GM21528 (cell line): ENCODE results near the gene PSMD13.

Experiments
- ATAC-seq: cut with Tn5 transposase; IDR thresholded peaks from one replicate; pipeline ENCODE4 v1.9.1; 2021; ENCODE audit warnings: mild to moderate bottlenecking, moderate library complexity; ENCODE audit not compliant: unreplicated experiment, low FRiP score

Gene PSMD13

DNA sequence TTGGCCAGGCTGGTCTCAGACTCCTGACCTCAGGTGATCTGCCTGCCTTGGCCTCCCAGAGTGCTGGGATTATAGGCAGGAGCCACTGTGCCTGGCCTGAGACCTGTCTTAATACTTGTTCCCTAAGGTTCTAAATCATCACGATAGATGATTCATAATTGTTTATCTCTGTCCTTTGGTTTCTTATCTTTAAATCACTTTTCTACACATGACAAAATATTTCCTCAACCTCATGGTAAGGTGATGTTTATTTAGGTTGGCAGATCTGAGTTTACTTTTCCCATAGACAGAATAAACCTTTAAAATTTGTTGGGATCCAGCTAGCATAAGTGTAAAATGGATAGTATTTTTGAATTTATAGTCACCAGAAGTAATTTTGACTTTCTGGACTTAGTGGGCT, 3.5 kb downstream of the PSMD13 start:
- no peak for ATAC-seq

DNA sequence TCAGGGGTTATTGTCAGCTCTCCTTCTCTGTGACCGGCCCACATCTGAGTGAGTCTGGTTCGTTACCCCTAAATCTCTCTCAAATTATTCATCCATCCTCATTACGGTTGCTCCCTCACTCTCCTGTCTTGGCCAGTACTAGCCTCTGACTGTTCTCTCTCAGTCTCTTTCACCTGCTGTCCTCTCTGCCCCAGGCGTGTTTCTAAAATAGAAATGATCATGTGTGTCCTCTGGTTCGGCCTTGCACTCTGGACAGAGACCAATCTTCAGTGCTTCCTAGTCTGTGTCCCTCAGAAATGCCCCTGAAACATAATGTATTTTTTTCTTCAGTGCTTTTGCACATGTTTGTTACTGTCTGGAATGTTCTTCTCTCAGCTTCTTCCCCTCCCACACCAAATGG, 4.9 kb downstream of the PSMD13 start:
- ATAC-seq = no peak

GRCh38 chr11:244376-244775, 7.6 kb downstream of the PSMD13 start:
- ATAC-seq = no peak

- ATAC-seq = no peak
Observed at GRCh38 chr11:249062-249461, 12.3 kb downstream of the PSMD13 start.

DNA sequence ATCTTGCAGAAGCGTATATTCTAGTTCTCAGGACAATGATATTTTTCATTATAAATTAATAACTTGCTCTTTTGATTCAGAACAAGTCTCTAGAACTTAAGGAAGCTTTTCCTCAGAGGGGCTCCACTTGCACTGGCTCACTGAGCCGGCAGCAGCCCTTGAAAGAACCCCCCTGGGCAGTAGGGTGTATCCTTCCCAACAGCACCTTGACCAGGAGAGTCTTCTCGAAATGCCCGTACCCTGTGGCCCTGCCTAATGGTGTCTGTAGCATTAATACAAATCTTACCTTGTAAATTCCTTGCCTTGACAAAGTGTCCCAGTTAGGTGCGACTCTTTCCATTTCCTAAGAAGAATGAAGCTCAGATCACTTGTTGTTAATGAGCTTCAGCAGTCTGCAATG, 13.5 kb downstream of the PSMD13 start:
- no peak for ATAC-seq

DNA sequence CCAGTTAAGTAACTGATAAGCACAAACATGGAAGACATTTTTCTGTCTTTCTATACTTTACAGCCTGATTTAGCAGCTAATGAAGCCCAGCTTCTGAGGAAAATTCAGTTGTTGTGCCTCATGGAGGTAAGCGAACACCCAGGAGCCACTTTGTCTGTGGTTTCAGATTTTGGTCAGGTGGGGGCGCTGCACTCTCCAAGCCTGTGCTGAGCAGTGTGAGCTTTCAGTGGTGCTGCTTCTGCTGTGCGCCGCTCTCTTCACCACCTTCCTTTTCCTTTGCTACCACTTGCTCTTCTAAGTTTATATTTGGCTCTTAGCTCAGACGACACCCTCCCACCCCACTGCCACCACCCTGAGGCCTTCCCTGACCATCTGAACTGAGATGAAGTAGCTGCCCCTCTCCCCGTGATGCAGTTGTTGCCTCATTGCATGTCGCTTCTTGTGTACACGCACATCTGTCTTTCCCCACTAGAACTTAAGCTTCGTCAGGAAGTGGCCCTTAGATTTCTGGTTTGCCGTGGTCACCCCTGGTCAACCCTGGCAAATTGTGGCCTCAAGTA, 14.0 kb downstream of the PSMD13 start:
- ATAC-seq = no peak

DNA sequence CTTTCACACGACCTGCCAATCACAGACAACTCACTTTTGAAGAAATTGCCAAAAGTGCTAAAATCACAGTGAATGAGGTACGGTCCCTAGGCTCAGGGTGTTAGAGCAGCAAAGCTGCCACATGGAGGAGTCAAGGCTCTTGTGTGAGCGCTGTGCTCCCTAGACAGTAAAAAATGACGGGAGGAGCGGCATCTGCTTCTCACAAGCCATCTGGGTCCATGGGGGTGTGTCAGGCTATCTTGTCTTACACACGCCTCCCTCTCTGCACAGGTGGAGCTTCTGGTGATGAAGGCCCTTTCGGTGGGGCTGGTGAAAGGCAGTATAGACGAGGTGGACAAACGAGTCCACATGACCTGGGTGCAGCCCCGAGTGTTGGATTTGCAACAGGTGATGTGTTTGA, 14.8 kb downstream of the PSMD13 start:
- no peak for ATAC-seq

DNA sequence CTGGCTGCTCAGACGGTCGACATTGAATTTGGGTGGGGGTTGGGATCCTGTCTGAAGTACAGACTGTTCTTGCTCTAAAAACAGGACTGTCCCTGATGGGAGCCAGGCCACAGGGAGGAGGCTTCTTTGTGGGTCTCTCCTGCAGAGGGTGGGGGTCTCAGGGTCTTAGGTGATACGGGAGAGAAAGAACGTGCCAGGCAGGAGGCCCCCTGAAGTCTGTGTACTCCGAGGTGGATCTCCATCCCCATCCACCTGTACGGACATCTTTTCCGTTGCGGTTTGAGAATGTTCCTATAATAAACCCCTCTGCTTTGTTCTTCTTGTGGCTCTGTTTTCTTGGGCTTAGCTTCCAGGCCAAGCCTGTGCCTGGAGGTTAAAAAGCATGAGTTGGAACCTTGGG, 15.9 kb downstream of the PSMD13 start:
- no peak for ATAC-seq

DNA sequence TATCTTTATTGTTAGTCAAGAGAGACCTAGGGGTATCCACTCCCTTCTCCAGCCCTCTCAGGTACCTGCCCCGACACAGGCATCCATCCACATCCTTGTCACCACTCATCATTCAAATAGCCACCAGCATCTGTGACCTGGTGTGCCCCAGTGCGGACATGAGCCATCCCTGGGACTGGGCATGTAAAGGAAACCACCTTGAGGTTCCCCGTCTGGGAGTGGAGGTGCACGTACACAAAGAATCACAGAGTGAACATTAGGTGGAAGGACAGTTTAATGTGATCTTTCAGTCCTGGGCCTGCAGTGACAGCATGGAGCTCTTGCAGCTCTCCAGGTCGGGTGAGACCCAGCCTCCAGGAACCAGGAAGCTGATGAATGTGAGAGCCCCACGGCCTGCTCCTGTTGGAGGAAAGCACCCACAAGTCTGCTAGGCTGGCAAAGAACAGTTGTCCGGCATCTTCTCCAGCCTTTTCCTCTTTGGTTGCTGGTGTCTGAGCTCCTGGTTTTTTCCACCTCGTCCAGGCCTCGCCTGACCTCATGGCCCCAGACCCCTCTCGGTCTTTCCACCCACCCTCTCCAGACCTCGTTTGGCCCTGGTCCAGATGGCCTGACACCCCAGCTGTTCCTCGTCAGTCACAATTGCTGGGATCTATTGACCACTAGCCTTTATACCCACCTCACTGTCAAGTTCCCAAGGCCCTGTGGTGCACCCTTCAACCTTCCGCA, 16.5 kb downstream of the PSMD13 start:
- ATAC-seq = no peak

DNA sequence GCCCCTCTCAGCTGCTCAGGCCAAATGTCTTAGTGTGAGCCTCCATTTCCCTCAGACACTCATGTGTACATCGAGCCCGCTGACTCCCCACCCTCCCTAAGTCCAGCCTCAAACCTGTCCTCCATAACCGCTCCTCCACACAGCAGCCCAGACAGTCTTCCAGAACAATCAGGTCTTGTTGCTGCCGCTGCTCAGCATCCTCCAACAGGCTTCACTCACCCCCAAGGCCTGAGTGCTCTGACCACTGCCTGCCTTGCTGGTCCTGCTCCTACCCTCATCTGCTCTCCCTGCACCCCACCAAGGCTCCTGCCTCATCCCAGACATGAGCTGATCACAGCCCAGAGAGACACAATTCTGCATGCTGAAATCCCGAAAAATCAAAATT, 17.1 kb downstream of the PSMD13 start:
- ATAC-seq = no peak

DNA sequence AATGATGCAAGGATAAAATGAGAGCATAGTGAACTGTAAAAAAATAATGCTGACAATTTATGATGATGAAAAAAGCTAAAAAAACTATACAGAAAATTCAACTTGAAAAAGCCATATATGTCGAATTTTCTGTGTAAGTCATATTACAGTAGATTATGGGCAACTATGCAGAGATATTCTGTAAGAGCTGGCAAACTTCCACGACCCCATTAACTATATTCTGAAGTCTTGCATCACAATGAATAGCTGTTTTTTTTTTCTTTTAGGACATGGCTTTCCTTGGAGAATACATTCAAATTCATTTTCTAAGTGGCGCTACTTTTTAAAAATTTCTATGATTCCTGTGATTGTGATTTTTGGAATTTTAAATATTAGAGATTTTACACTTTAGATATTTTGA, 18.4 kb downstream of the PSMD13 start:
- no peak for ATAC-seq

- ATAC-seq = no peak
Observed at GRCh38 chr11:255816-256215, 19.0 kb downstream of the PSMD13 start.

DNA sequence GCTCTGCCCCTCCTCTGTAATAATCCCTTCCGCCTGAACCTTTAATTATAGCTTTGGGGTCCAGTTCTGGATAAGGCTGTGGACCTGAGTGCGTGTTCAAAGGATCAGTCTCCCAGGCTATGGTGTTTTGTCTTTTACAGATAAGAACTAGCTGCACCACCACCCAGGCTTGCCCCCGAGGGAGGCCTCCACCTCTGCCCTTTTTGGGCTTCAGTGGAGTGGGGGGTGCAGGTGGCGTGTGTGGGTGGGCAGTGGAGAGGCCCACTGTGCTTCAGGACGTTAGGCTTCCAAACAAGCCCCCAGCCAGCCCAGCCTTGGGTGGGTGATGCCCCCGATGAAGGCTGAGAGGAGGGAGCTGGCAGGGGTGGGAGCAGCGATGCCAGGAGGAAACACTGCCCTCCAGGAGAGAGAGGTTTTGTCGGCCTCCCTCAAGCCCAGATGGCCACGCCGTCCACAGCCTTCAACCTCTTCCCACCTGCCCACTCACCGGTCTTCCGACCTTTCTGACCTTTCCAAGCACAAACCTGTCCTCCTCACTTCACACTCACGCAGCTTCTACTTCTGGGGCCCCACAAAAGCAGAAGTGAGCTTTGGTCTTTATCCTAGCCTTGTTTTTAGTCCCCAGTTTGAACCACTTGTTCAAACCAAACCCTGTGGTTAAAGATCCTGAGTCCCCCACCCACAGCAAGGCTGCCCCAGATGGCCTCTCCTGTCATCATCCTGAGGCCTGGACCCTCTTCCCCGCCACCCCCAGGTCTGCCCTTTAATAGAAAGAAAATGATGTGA, 20.4 kb downstream of the PSMD13 start:
- ATAC-seq = no peak

GRCh38 chr11:257766-258493, 21.2 kb downstream of the PSMD13 start:
- no peak for ATAC-seq

- no peak for ATAC-seq
Observed at GRCh38 chr11:259413-259812, 22.6 kb downstream of the PSMD13 start.

DNA sequence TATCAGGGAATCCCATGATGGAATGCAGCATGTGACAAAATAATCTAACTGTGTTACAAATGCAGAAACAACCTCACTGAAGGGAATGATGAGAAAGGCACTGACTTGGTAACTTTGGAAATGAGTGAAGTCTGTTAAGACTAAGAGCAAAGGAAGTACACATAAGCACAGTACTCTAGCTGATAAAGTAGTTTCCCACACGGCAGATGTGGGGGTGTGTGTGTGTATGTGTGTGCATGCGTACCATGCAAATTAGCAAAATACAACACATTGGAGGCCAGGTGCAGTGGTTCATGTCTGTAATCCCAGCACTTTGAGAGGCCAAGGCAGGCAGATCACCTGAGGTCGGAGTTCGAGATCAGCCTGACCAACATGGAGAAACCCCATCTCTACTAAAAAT, 24.8 kb downstream of the PSMD13 start:
- no peak for ATAC-seq

- ATAC-seq = no peak
Observed at GRCh38 chr11:266676-267439, 30.1 kb downstream of the PSMD13 start.

DNA sequence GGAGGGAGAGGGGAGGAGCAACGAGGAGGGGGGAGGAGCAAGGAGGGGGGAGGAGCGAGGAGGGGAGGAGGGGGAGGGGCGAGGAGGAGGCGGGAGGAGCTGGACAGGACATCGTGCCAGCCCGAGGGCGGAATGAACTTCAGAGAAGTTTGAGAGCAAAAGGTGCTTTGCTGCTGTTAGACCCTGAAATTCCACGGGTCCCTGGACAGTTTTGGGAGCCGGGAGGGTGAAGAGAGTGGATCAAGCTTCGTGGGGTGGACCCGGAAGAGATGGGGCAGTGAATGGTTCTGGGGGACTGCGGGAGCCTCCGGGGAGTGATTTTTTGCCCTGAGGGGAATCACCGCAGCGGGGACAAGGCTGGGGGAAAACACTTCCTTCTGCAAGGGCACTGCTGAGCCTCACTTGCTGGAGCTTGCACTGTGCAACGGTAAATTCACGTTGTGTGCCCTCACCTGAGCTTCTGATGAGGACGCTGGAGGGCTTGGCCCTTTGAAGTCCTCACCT, 30.8 kb downstream of the PSMD13 start:
- peak; percentile 11 for ATAC-seq

GRCh38 chr11:268716-269145, 32.0 kb downstream of the PSMD13 start:
- ATAC-seq = peak; percentile 48
